Endothelial cell of umbilical vein (primary cell): ENCODE results near the gene ALB.

Source experiments
- EZH2 ChIP-seq: IDR thresholded peaks from 2 replicates; pipeline ENCODE4 v1.6.1; 2012; ENCODE audit warnings: borderline replicate concordance, low read depth, mild to moderate bottlenecking, moderate library complexity, low read length, inconsistent platforms; ENCODE audit not compliant: severe bottlenecking
- FOS ChIP-seq: IDR thresholded peaks from 2 replicates; pipeline ENCODE4 v1.6.1; 2011; ENCODE audit warnings: mild to moderate bottlenecking, low read length, moderate library complexity, borderline replicate concordance; ENCODE audit not compliant: insufficient read depth
- GATA2 ChIP-seq: IDR thresholded peaks from 2 replicates; pipeline ENCODE4 v1.7.0; 2011; ENCODE audit warnings: low read depth, mild to moderate bottlenecking, moderate library complexity, mixed read lengths, low read length; ENCODE audit not compliant: insufficient read length, insufficient read depth
- JUN ChIP-seq: IDR thresholded peaks from 2 replicates; pipeline ENCODE4 v1.6.1; 2011; ENCODE audit warnings: borderline replicate concordance, low read depth; ENCODE audit not compliant: insufficient read length, insufficient read depth
- MYC ChIP-seq: IDR thresholded peaks from one replicate; pipeline ENCODE4 v1.6.1; 2011; ENCODE audit warnings: mild to moderate bottlenecking, low read depth, low read length
- POLR2A ChIP-seq: IDR thresholded peaks from 2 replicates; pipeline ENCODE4 v1.6.1; 2012; ENCODE audit warnings: low read depth, mild to moderate bottlenecking, control low read depth, low read length
- POLR2AphosphoS5 ChIP-seq: IDR thresholded peaks from 2 replicates; pipeline ENCODE4 v1.6.1; 2012; ENCODE audit warnings: low read depth, mild to moderate bottlenecking, control low read depth, low read length, moderate library complexity; ENCODE audit not compliant: insufficient read depth
- TF ChIP-seq, protein P1 (sequence below), 2 donors: IDR thresholded peaks; 1 replicate in 1 of 2; 2 replicates in 1 of 2; pipeline ENCODE4 v1.5.1; 2011; ENCODE audit warnings: low read length in 2 of 2, mild to moderate bottlenecking in 2 of 2, moderate library complexity in 2 of 2, control low read depth in 1 of 2, inconsistent platforms in 1 of 2, low read depth in 1 of 2; ENCODE audit not compliant: insufficient read depth in 1 of 2; ENCODE audit errors: extremely low read depth in 1 of 2
- TF ChIP-seq, protein P2 (sequence below): IDR thresholded peaks from 2 replicates; pipeline ENCODE4 v1.6.1; 2011; ENCODE audit not compliant: insufficient read depth, insufficient read length

DNA sequence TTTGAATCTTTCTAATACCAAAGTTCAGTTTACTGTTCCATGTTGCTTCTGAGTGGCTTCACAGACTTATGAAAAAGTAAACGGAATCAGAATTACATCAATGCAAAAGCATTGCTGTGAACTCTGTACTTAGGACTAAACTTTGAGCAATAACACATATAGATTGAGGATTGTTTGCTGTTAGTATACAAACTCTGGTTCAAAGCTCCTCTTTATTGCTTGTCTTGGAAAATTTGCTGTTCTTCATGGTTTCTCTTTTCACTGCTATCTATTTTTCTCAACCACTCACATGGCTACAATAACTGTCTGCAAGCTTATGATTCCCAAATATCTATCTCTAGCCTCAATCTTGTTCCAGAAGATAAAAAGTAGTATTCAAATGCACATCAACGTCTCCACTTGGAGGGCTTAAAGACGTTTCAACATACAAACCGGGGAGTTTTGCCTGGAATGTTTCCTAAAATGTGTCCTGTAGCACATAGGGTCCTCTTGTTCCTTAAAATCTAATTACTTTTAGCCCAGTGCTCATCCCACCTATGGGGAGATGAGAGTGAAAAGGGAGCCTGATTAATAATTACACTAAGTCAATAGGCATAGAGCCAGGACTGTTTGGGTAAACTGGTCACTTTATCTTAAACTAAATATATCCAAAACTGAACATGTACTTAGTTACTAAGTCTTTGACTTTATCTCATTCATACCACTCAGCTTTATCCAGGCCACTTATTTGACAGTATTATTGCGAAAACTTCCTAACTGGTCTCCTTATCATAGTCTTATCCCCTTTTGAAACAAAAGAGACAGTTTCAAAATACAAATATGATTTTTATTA lies 28.3 kb downstream of the ALB start:
- TF ChIP-seq, protein P1, sequence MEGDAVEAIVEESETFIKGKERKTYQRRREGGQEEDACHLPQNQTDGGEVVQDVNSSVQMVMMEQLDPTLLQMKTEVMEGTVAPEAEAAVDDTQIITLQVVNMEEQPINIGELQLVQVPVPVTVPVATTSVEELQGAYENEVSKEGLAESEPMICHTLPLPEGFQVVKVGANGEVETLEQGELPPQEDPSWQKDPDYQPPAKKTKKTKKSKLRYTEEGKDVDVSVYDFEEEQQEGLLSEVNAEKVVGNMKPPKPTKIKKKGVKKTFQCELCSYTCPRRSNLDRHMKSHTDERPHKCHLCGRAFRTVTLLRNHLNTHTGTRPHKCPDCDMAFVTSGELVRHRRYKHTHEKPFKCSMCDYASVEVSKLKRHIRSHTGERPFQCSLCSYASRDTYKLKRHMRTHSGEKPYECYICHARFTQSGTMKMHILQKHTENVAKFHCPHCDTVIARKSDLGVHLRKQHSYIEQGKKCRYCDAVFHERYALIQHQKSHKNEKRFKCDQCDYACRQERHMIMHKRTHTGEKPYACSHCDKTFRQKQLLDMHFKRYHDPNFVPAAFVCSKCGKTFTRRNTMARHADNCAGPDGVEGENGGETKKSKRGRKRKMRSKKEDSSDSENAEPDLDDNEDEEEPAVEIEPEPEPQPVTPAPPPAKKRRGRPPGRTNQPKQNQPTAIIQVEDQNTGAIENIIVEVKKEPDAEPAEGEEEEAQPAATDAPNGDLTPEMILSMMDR (IDR thresholded peaks at IDR 0.05; ENCODE audit: extremely low read depth in 1 of 2, insufficient read depth in 1 of 2, low read depth in 1 of 2, low read length in 2 of 2), result no peak
- TF ChIP-seq POLR2A (no peak), JUN (no peak), POLR2AphosphoS5 (no peak), EZH2 (no peak), FOS (no peak), MYC (no peak), GATA2 (no peak)
- TF ChIP-seq, protein P2, sequence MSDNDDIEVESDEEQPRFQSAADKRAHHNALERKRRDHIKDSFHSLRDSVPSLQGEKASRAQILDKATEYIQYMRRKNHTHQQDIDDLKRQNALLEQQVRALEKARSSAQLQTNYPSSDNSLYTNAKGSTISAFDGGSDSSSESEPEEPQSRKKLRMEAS, result no peak
